HepG2 (cell line): ENCODE measurements around the gene PCNT. TPM values are rescaled to one million over a fixed set of nuclear protein-coding genes. Genes with fewer than 3 reads are reported as not detected.

Experiments
- ATAC-seq: fragments of 200-7000 bp; cut with Tn5 transposase; 3 replicates; pipeline ENCODE4 v1.9.1; 2020; ENCODE audit warnings: mild to moderate bottlenecking, moderate library complexity
- BruUV-seq: library from RNA; stranded (reverse); fragments of 400-500 nt; replicated peaks from 2 replicates; lab custom pipeline; 2021; lab: Mats Ljungman, UMichigan
- CTCF ChIA-PET: fragments of 300-600 bp; formaldehyde crosslinking; extraction: SDS; loops from one replicate; lab custom pipeline; 2021; ENCODE audit warnings: low total read pairs, inconsistent platforms, low intra/inter-chr PET ratio; lab: Yijun Ruan, JAX
- POLR2A ChIA-PET: fragments of 350-600 bp; sonication (Branson Sonifier 250); formaldehyde crosslinking; loops from one replicate; lab custom pipeline; 2020; ENCODE audit warnings: antibody characterized with exemption, inconsistent platforms; lab: Yijun Ruan, JAX
- DNase-seq: peaks from one replicate; pipeline ENCODE4 v3.0.0-alpha.2; 2015; ENCODE audit warnings: low spot score
- FAIRE-seq: peaks from 3 replicates; lab custom pipeline; 2011; peaks lifted over from hg19 to GRCh38; lab: Jason Lieb, UNC
- H2AFZ ChIP-seq: one replicate; pipeline ENCODE4 v1.6.1; 2011; ENCODE audit warnings: low read length, inconsistent platforms
- H3K27ac ChIP-seq: fragments of 300-600 bp; 3 replicates; pipeline ENCODE4 v1.8.0; 2011; ENCODE audit warnings: mixed run types, mild to moderate bottlenecking, mixed read lengths, low read length, inconsistent platforms; ENCODE audit not compliant: insufficient read depth; ENCODE audit errors: extremely low read length
- H3K27me3 ChIP-seq, 2 experiments: fragments of 200-600 bp in 1 of 2; 2 replicates in 1 of 2; 3 replicates in 1 of 2; pipeline versions ENCODE4 v1.6.0 to v1.8.0; 2011; ENCODE audit warnings: low read length in 2 of 2, mild to moderate bottlenecking in 2 of 2, moderate library complexity in 2 of 2, inconsistent platforms in 1 of 2; ENCODE audit not compliant: insufficient read depth in 2 of 2, control insufficient read depth in 1 of 2
- H3K36me3 ChIP-seq, 2 experiments: fragments of 200-600 bp in 1 of 2; replicated peaks in 1 of 2; 2 replicates in 1 of 2; 3 replicates in 1 of 2; pipeline versions ENCODE4 v1.5.1 to v1.8.0; 2011; ENCODE audit warnings: low read length in 2 of 2, inconsistent platforms in 1 of 2; ENCODE audit not compliant: insufficient read depth in 2 of 2, control insufficient read depth in 1 of 2
- H3K4me1 ChIP-seq: 2 replicates; pipeline ENCODE4 v1.5.1; 2012; ENCODE audit warnings: low read length, inconsistent platforms; ENCODE audit not compliant: insufficient read depth
- H3K4me2 ChIP-seq: 2 replicates; pipeline ENCODE4 v1.6.0; 2011; ENCODE audit warnings: low read depth, low read length, inconsistent platforms
- H3K4me3 ChIP-seq, 3 experiments: fragments of 200-600 bp in 1 of 3; sonication (generic), shearing (Covaris generic) in 1 of 3; replicated peaks in 1 of 3; 2 replicates each; pipeline ENCODE4 v1.5.1; 2011 to 2016; ENCODE audit warnings: low read length in 3 of 3, inconsistent platforms in 2 of 3, low read depth in 2 of 3, mild to moderate bottlenecking in 2 of 3, control low read depth in 1 of 3, mixed read lengths in 1 of 3; ENCODE audit not compliant: insufficient read depth in 1 of 3
- H3K79me2 ChIP-seq: one replicate; pipeline ENCODE4 v1.6.1; 2011; ENCODE audit warnings: low read length, inconsistent platforms; ENCODE audit not compliant: insufficient read depth
- H3K9ac ChIP-seq: 2 replicates; pipeline ENCODE4 v1.6.0; 2011; ENCODE audit warnings: mild to moderate bottlenecking, low read depth, low read length, inconsistent platforms; ENCODE audit not compliant: insufficient read depth
- H3K9me3 ChIP-seq: 2 replicates; pipeline ENCODE4 v1.5.1; 2012; ENCODE audit warnings: mild to moderate bottlenecking, low read length
- H4K20me1 ChIP-seq: 2 replicates; pipeline ENCODE4 v1.6.0; 2011; ENCODE audit warnings: inconsistent platforms, mild to moderate bottlenecking, low read length, moderate library complexity; ENCODE audit not compliant: insufficient read depth
- AGO2 ChIP-seq: fragments of 200-400 bp; formaldehyde crosslinking; optimal IDR thresholded peaks from 2 replicates; pipeline ENCODE3; 2017; ENCODE audit warnings: mild to moderate bottlenecking, low read depth, low read length, moderate library complexity
- KLF12 ChIP-seq: sonication (generic); formaldehyde crosslinking; IDR thresholded peaks from 2 replicates; pipeline ENCODE4 v1.4.0; 2020; ENCODE audit warnings: missing genetic modification reagents, borderline replicate concordance
- MLLT10 ChIP-seq: sonication (generic); formaldehyde crosslinking; IDR thresholded peaks from 2 replicates; pipeline ENCODE4 v1.4.0; 2020; ENCODE audit warnings: missing genetic modification reagents
- PAXIP1 ChIP-seq: sonication (generic); formaldehyde crosslinking; conservative IDR thresholded peaks from 2 replicates; pipeline ENCODE4 v1.4.0; 2020; ENCODE audit warnings: mild to moderate bottlenecking, missing genetic modification reagents, moderate library complexity
- USF2 ChIP-seq, 2 experiments: sonication (generic) in 1 of 2; formaldehyde crosslinking in 1 of 2; IDR thresholded peaks; 2 replicates each; pipeline versions ENCODE4 v1.5.1 to v1.6.1; 2011 to 2020; ENCODE audit warnings: borderline replicate concordance in 1 of 2, low read depth in 1 of 2, low read length in 1 of 2, mild to moderate bottlenecking in 1 of 2, missing genetic modification reagents in 1 of 2, moderate library complexity in 1 of 2
- ZBTB33 ChIP-seq: sonication (generic); formaldehyde crosslinking; IDR thresholded peaks from 2 replicates; pipeline ENCODE4 v1.4.0; 2020; ENCODE audit warnings: missing genetic modification reagents
- ZBTB38 ChIP-seq: sonication (generic); formaldehyde crosslinking; IDR thresholded peaks from 2 replicates; pipeline ENCODE4 v1.5.1; 2020; ENCODE audit warnings: mild to moderate bottlenecking, missing genetic modification reagents
- ZNF30 ChIP-seq: sonication (generic); formaldehyde crosslinking; IDR thresholded peaks from 2 replicates; pipeline ENCODE4 v1.5.0; 2020; ENCODE audit warnings: mild to moderate bottlenecking, missing genetic modification reagents
- ZNF670 ChIP-seq: sonication (generic); formaldehyde crosslinking; IDR thresholded peaks from 2 replicates; pipeline ENCODE4 v1.8.0; 2022; ENCODE audit warnings: mild to moderate bottlenecking, missing genetic modification reagents, borderline replicate concordance
- WGBS: methylation state at CpG from one replicate; pipeline ENCODE4 v1.1.6; 2017; ENCODE audit warnings: low lambda C conversion rate; 5-methylcytosine and 5-hydroxymethylcytosine counted together
- in situ Hi-C: cut with HindIII; loops from 2 replicates; pipeline ENCODE4 v1.10.0; 2017; ENCODE audit warnings: low pct_unique_long_range_greater_than_20kb; ENCODE audit not compliant: extremely low pct_ligation_motif_present
- intact Hi-C: fragments of 100-400 bp; cut with micrococcal nuclease; formaldehyde crosslinking; loops from one replicate; pipeline ENCODE4 v1.10.0; 2022; ENCODE audit not compliant: unreplicated experiment
- polyA plus RNA-seq, 8 experiments: library from polyadenylated mRNA; depleted of rRNA in 3 of 8; stranded (reverse) in 7 of 8; unstranded in 1 of 8; fragments of >200 nt; fragmentation: Illumina TruSeq in 4 of 8; extraction: Trizol in 4 of 8; gene quantifications; 2 replicates each; pipeline versions ENCODE4 v1.2.1 to v1.2.3, GENCODE V29; 2011 to 2016; ENCODE audit warnings: low read depth in 4 of 8, missing spikeins in 1 of 8, mixed read lengths in 1 of 8; ENCODE audit not compliant: insufficient read depth in 1 of 8
- total RNA-seq, 5 experiments: library from RNA; depleted of rRNA; stranded (reverse); fragments of >200 nt; fragmentation: Illumina TruSeq; extraction: Trizol; gene quantifications; 2 replicates each; pipeline ENCODE4 v1.2.3, GENCODE V29; 2016; ENCODE audit warnings: low read depth in 1 of 5

PCNT gene
- total and polyA plus RNA-seq, 2 of the 13 experiments (the other 11 are each of a cell fraction or from before 2014, with no cell fraction given): 5.6 to 12.4 TPM

- no peak for TF ChIP-seq PAXIP1 (CRISPR knock-in tag)
- TF ChIP-seq ZNF30: no peak
- TF ChIP-seq USF2 (IDR thresholded peaks at IDR 0.05; ENCODE audit: low read depth, low read length): no peak
- TF ChIP-seq USF2 (CRISPR knock-in tag; IDR thresholded peaks at IDR 0.05; ENCODE audit: borderline replicate concordance): no peak
- TF ChIP-seq MLLT10 (CRISPR knock-in tag): no peak
- TF ChIP-seq, all 625 proteins: peak for 0
Measured at GRCh38 chr21:46312949-46313348, 11.0 kb upstream of the PCNT start (continued).

- Histone ChIP-seq H3K4me2 (no peak overlapping the region), H3K9ac (no peak overlapping the region), H3K9me3 (no peaks in the 10 kb centered on the region), H2AFZ (no peak overlapping the region), H3K27ac (no peak overlapping the region), H3K4me1 (peaks cover 14% of the 10 kb centered on the region), H4K20me1 (no peaks in the 10 kb centered on the region), H3K27me3 (no peaks in the 10 kb centered on the region), H3K79me2 (no peaks in the 10 kb centered on the region), H3K4me3 (no peak overlapping the region), H3K36me3 (peaks cover 0 to 1% of the 10 kb centered on the region in 2 experiments; a peak in 1 of 5 replicates)
- WGBS: 91% methylated on average over 12 of the region's 22 CpGs
- TF ChIP-seq KLF12 (CRISPR knock-in tag) (no peak), ZBTB38 (CRISPR knock-in tag) (peak; percentile 26; the same call in 1 of the 2 replicates), ZNF670 (no peak), AGO2 (peak; percentile 26), ZBTB33 (CRISPR knock-in tag) (0 out of 2 replicates have a peak, but pooled peaks have one; percentile 14)
- POLR2A ChIA-PET: no interaction called here
- in situ Hi-C loops: no loop called here
- CTCF ChIA-PET: no interaction called here
- BruUV-seq: no TSS peak
- intact Hi-C loops: no loop called here
- DNase-seq: no peak
- no peak for ATAC-seq
- FAIRE-seq: no peak
Measured at GRCh38 chr21:46314441-46315020, 9.4 kb upstream of the PCNT start.
